KOPT-K1 (cell line): ENCODE measurements around the gene RHO.
A peak's percentile ranks its signal among the peaks of the same experiment; 100 is the strongest.
"Not testable (repeated sequence)": the region's sequence is repeated elsewhere in the genome, so short reads cannot be mapped to it uniquely, and the experiment has no call there.

Source experiments
- H3K27ac ChIP-seq: fragments of 200-600 bp; sonication (generic); 2 replicates; pipeline ENCODE4 v1.5.1; 2016; ENCODE audit warnings: antibody characterized with exemption, mild to moderate bottlenecking, low read depth, low read length; ENCODE audit not compliant: poor library complexity, severe bottlenecking
- H3K36me3 ChIP-seq: fragments of 200-600 bp; sonication (generic); 2 replicates; pipeline ENCODE4 v1.5.1; 2017; ENCODE audit warnings: antibody characterized with exemption, mild to moderate bottlenecking, low read length, moderate library complexity; ENCODE audit not compliant: insufficient read depth
- H3K9me3 ChIP-seq: fragments of 200-600 bp; sonication (generic); 2 replicates; pipeline ENCODE4 v1.5.1; 2017; ENCODE audit warnings: antibody characterized with exemption, low read length, mild to moderate bottlenecking; ENCODE audit not compliant: insufficient read depth, poor library complexity, severe bottlenecking

RHO gene

GRCh38 chr3:129536804-129537203 is 8.4 kb downstream of the RHO start:
- Histone ChIP-seq H3K36me3 (no peaks in the 10 kb centered on the region), H3K9me3 (no peaks in the 10 kb centered on the region), H3K27ac (no peak overlapping the region)

GRCh38 chr3:129539206-129539605 is 10.8 kb downstream of the RHO start:
- no peaks in the 10 kb centered on the region for H3K9me3 ChIP-seq
- H3K36me3 ChIP-seq, result no peaks in the 10 kb centered on the region
- H3K27ac ChIP-seq, result no peak overlapping the region

- H3K27ac ChIP-seq, result no peak overlapping the region
- no peaks in the 10 kb centered on the region for H3K36me3 ChIP-seq
- no peaks in the 10 kb centered on the region for H3K9me3 ChIP-seq
These were observed 12.5 kb downstream of the RHO start for GRCh38 chr3:129540776-129541516.

- Histone ChIP-seq H3K9me3 (no peaks in the 10 kb centered on the region), H3K27ac (no peak overlapping the region), H3K36me3 (no peaks in the 10 kb centered on the region)
These were observed 14.3 kb downstream of the RHO start for GRCh38 chr3:129542747-129543146.

- Histone ChIP-seq H3K36me3 (no peaks in the 10 kb centered on the region), H3K27ac (no peak within 1 kb of the TSS), H3K9me3 (no peaks in the 10 kb centered on the region)
These were observed 14.8 kb downstream of the RHO start, which contains the start of gene H1-8 for GRCh38 chr3:129543156-129543790. Gene H1-8 (plus strand): TSS chr3:129543175. CDS start chr3:129543219, 44 bp downstream.

GRCh38 chr3:129543999-129544398 is 15.6 kb downstream of the RHO start:
- Histone ChIP-seq H3K36me3 (no peaks in the 10 kb centered on the region), H3K9me3 (no peaks in the 10 kb centered on the region), H3K27ac (no peak overlapping the region)

- H3K27ac ChIP-seq, H3K9me3 ChIP-seq, H3K36me3 ChIP-seq: not testable (repeated sequence)
These were observed 17.5 kb downstream of the RHO start for GRCh38 chr3:129545951-129546350.

GRCh38 chr3:129547241-129547640 is 18.8 kb downstream of the RHO start:
- Histone ChIP-seq H3K27ac (no peak overlapping the region), H3K9me3 (no peaks in the 10 kb centered on the region), H3K36me3 (no peaks in the 10 kb centered on the region)

- Histone ChIP-seq H3K9me3 (no peaks in the 10 kb centered on the region), H3K36me3 (no peaks in the 10 kb centered on the region), H3K27ac (no peak overlapping the region)
These were observed 19.9 kb downstream of the RHO start for GRCh38 chr3:129548104-129548965.

GRCh38 chr3:129549006-129549800 is 20.8 kb downstream of the RHO start:
- Histone ChIP-seq H3K36me3 (no peaks in the 10 kb centered on the region), H3K27ac (no peak overlapping the region)

GRCh38 chr3:129549805-129550204 is 21.4 kb downstream of the RHO start:
- H3K9me3 ChIP-seq, result no peaks in the 10 kb centered on the region
- no peaks in the 10 kb centered on the region for H3K36me3 ChIP-seq
- H3K27ac ChIP-seq, result no peak overlapping the region

More at GRCh38 chr3:129549006-129549800, 20.8 kb downstream of the RHO start:
- H3K9me3 ChIP-seq, result no peaks in the 10 kb centered on the region

- Histone ChIP-seq H3K9me3 (no peaks in the 10 kb centered on the region), H3K27ac (no peak overlapping the region), H3K36me3 (no peaks in the 10 kb centered on the region)
These were observed 24.0 kb downstream of the RHO start for GRCh38 chr3:129552287-129553050.

- Histone ChIP-seq H3K36me3 (no peaks in the 10 kb centered on the region), H3K27ac (peak overlapping the region; percentile 54), H3K9me3 (no peaks in the 10 kb centered on the region)
These were observed 24.7 kb downstream of the RHO start for GRCh38 chr3:129553171-129553570.

GRCh38 chr3:129553719-129554118 is 25.3 kb downstream of the RHO start:
- no peaks in the 10 kb centered on the region for H3K9me3 ChIP-seq
- H3K27ac ChIP-seq, result peak overlapping the region; percentile 54
- no peaks in the 10 kb centered on the region for H3K36me3 ChIP-seq
